HEK293T (cell line): ENCODE results near the gene NEURL1.

Experiments used
- CTCF ChIA-PET: fragments of 350-600 bp; formaldehyde crosslinking; extraction: SDS; loops from one replicate; lab custom pipeline; 2021; ENCODE audit warnings: antibody characterized with exemption, inconsistent platforms; lab: Yijun Ruan, JAX
- POLR2A ChIA-PET: fragments of 350-600 bp; formaldehyde crosslinking; extraction: SDS; loops from one replicate; lab custom pipeline; 2020; ENCODE audit warnings: antibody characterized with exemption, inconsistent platforms; lab: Yijun Ruan, JAX
- DNase-seq: peaks from one replicate; pipeline ENCODE4 v3.0.0; 2012; ENCODE audit warnings: mixed read lengths; ENCODE audit errors: extremely low spot score
- ARNT ChIP-seq: fragments of 450-650 bp; IDR thresholded peaks from 2 replicates; pipeline ENCODE4 v1.6.1; 2017; ENCODE audit warnings: mild to moderate bottlenecking
- BHLHE40 ChIP-seq: fragments of 450-650 bp; IDR thresholded peaks from 2 replicates; pipeline ENCODE4 v1.6.1; 2016; ENCODE audit warnings: mild to moderate bottlenecking, moderate library complexity, borderline replicate concordance
- CTBP1 ChIP-seq: fragments of 450-650 bp; IDR thresholded peaks from 2 replicates; pipeline ENCODE4 v1.6.1; 2016; ENCODE audit warnings: borderline replicate concordance
- ELF4 ChIP-seq: fragments of 450-650 bp; IDR thresholded peaks from 2 replicates; pipeline ENCODE4 v1.6.1; 2017; ENCODE audit warnings: antibody characterized with exemption
- FOXA1 ChIP-seq: fragments of 450-650 bp; IDR thresholded peaks from 2 replicates; pipeline ENCODE4 v1.6.1; 2016; ENCODE audit warnings: mild to moderate bottlenecking
- FOXK2 ChIP-seq: fragments of 450-650 bp; IDR thresholded peaks from 2 replicates; pipeline ENCODE4 v1.6.1; 2016; ENCODE audit warnings: mild to moderate bottlenecking
- FOXM1 ChIP-seq: fragments of 450-650 bp; IDR thresholded peaks from 2 replicates; pipeline ENCODE4 v1.6.1; 2017; ENCODE audit warnings: mild to moderate bottlenecking, borderline replicate concordance
- HDGF ChIP-seq: fragments of 450-650 bp; IDR thresholded peaks from 2 replicates; pipeline ENCODE4 v1.6.1; 2017; ENCODE audit warnings: antibody characterized with exemption, borderline replicate concordance
- L3MBTL2 ChIP-seq: fragments of 450-650 bp; conservative IDR thresholded peaks from 2 replicates; pipeline ENCODE4 v1.6.1; 2016; ENCODE audit warnings: mild to moderate bottlenecking
- LEF1 ChIP-seq: fragments of 450-650 bp; IDR thresholded peaks from 2 replicates; pipeline ENCODE4 v1.6.1; 2017; ENCODE audit warnings: mild to moderate bottlenecking, borderline replicate concordance
- NFRKB ChIP-seq: fragments of 450-650 bp; IDR thresholded peaks from 2 replicates; pipeline ENCODE4 v1.6.1; 2016; ENCODE audit warnings: mild to moderate bottlenecking, moderate library complexity
- PKNOX1 ChIP-seq: fragments of 450-650 bp; IDR thresholded peaks from 2 replicates; pipeline ENCODE4 v1.6.1; 2016
- SP1 ChIP-seq: fragments of 450-650 bp; IDR thresholded peaks from 2 replicates; pipeline ENCODE4 v1.6.1; 2017
- SUZ12 ChIP-seq: fragments of 450-650 bp; IDR thresholded peaks from 2 replicates; pipeline ENCODE4 v1.6.1; 2016; ENCODE audit warnings: mild to moderate bottlenecking
- TARDBP ChIP-seq: fragments of 450-650 bp; IDR thresholded peaks from 2 replicates; pipeline ENCODE4 v1.6.1; 2016
- ZNF384 ChIP-seq: fragments of 450-650 bp; IDR thresholded peaks from 2 replicates; pipeline ENCODE4 v1.6.1; 2016

NEURL1 gene

DNA sequence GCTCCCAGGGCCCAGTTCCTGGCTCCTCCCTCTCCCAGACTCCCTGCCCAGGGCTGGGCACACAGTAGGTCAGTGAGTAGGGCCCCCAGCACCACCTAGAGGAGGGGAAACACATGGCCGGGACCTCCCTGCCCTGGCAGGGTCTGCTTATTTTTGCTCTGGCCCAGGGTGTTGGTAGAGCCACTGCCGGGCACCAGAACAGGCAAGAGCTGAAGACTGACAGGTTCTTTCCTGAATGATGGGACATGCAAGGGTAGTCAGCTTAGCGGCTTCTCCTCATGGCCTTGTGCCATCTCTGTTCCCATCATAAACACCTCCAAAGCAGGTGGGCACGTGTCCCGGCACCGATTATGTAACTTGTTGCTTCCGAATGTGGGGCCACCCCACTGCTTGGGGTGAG lies 86.5 kb downstream of the NEURL1 start:
- CTCF ChIA-PET = no interaction called here
- no peak for TF ChIP-seq SUZ12
- TF ChIP-seq LEF1 = no peak
- TF ChIP-seq PKNOX1 = no peak
- TF ChIP-seq L3MBTL2 = no peak
- no peak for TF ChIP-seq FOXM1
- TF ChIP-seq TARDBP = no peak
- TF ChIP-seq FOXK2 = no peak
- no peak for TF ChIP-seq ELF4
- TF ChIP-seq CTBP1 = no peak
- no peak for TF ChIP-seq ARNT
- TF ChIP-seq ZNF384 = no peak
- DNase-seq = no peak
- POLR2A ChIA-PET = no interaction called here

DNA sequence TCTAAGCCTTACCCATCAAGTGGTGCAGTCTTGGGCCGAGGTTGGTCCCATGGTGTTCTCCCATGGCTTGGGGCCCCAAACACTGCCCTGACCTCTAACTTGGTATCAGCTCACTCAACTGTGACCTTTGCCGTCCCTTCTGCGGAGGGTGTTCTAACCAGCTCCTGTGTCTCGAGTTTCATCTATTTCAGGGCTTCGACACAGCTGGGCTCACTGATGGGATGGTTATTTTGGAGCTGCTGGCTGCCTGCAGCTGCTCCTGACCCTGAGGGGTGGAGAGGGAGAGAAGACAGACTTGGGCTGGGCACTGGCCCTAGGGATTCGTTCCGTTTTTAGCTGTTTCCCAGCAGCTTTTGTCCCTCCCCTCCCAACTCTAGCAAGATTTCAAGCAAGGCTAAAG lies 86.9 kb downstream of the NEURL1 start:
- ChIA-PET CTCF (interaction anchor here (0.6 kb wide), 1 partner anchor 105 kb away, joined by 4 read pairs; no protein-coding TSS in a partner anchor), POLR2A (no interaction called here)
- DNase-seq = no peak
- no peak for TF ChIP-seq ARNT

DNA sequence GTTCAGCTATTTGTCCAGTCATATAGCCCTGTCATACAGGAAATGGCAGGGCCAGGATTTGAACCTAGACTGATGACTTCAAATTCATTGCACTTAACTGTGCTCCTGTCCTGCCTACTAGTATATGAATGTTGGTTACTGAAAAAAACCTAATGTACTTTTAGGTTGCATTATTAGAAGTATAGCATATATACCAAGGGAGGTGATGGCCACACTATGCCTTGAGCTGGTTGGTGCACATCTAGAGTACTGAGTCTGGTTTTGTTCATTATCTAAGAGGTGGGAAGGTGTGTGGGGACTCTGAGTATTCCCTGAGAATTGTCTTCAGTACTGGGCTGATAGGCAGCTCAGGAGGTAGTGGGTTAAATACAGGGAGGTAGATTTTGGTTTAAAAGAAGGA lies 88.0 kb downstream of the NEURL1 start:
- no peak for DNase-seq
- TF ChIP-seq BHLHE40 = no peak
- ChIA-PET CTCF (interaction anchor here (1.2 to 2.5 kb wide), 2 partner anchors 11 to 18 kb away, joined by 3 to 7 read pairs; no protein-coding TSS in a partner anchor), POLR2A (no interaction called here)

- TF ChIP-seq LEF1 = no peak
- TF ChIP-seq SP1 = no peak
- no peak for TF ChIP-seq NFRKB
- TF ChIP-seq BHLHE40 = no peak
- no peak for TF ChIP-seq PKNOX1
- TF ChIP-seq FOXA1 = no peak
- no peak for TF ChIP-seq ELF4
- DNase-seq = no peak
- CTCF ChIA-PET = interaction anchor here (2.0 to 2.5 kb wide), 2 partner anchors 10 to 23 kb away, joined by 6 to 7 read pairs; no protein-coding TSS in a partner anchor
- POLR2A ChIA-PET = no interaction called here
These were observed 89.0 kb downstream of the NEURL1 start for GRCh38 chr10:103582331-103583123.

- ChIA-PET CTCF (interaction anchor here (2.0 kb wide), 1 partner anchor 22 kb away, joined by 6 read pairs; no protein-coding TSS in a partner anchor), POLR2A (no interaction called here)
- TF ChIP-seq ARNT (no peak), HDGF (no peak), BHLHE40 (no peak), PKNOX1 (no peak)
- DNase-seq = no peak
These were observed 90.3 kb downstream of the NEURL1 start for GRCh38 chr10:103583871-103584215.

- POLR2A ChIA-PET = no interaction called here
- CTCF ChIA-PET = no interaction called here
- DNase-seq = no peak
These were observed 90.9 kb downstream of the NEURL1 start for GRCh38 chr10:103584216-103585010.

More at GRCh38 chr10:103584216-103585010, 90.9 kb downstream of the NEURL1 start:
- TF ChIP-seq FOXM1 = no peak
- no peak for TF ChIP-seq ELF4
- TF ChIP-seq SUZ12 = no peak
- no peak for TF ChIP-seq ZNF384
- no peak for TF ChIP-seq BHLHE40
- TF ChIP-seq CTBP1 = no peak
- TF ChIP-seq PKNOX1 = no peak
- TF ChIP-seq TARDBP = no peak
- no peak for TF ChIP-seq L3MBTL2
- TF ChIP-seq NFRKB = no peak
- no peak for TF ChIP-seq LEF1
